Myocyte (in vitro differentiated cells): Measurements from ENCODE around the gene CHD9. TPM values are rescaled to one million over a fixed set of nuclear protein-coding genes. Genes with fewer than 3 reads are reported as not detected.

Experiments
- DNase-seq: peaks from one replicate; pipeline ENCODE4 v3.0.0-alpha.2; 2012; ENCODE audit warnings: low read depth
- total RNA-seq: library from RNA; depleted of rRNA; stranded (reverse); fragments of >200 nt; gene quantifications from 2 replicates; pipeline ENCODE4 v1.2.3, GENCODE V29; 2014

Gene CHD9
- total RNA-seq, 1 donor from 2014 or later = 42.1 TPM

DNA sequence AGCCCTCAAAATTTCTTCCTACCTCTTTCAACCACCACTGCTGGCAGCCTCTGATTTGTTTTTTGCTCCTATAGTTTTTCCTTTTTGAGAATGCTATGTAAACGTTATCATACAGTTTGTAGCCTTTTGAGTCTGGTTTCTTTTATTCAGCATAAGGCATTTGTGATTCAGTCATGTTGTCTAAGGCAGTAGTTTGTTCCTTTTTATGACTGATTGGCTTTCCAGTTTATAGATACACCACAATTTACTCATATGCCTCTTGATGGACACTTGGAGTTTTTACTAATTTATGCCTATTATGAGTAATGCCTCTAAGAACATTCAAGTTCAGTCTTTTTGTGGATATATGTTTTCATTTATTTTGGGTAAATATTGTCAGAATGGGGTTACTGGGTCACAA, 136.6 kb downstream of the CHD9 start:
- no peak for DNase-seq

DNA sequence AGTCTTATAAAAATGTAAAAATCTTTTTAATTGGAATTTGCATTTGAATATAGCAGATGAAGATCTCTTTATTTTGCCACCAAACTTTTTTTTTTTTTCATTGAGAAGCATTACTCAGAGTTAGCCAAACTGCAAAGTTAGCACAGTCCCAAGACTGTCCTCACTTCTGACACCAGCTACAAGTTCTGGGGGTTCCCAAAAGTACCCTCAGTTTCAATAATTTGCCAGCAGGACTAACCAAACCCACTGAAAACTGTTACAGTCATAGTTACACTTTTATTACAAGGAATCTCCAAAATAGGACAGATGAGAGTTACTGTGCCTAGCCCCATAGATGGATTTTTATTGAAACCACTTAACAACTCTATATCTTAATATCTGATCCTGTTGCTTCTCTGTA, 144.1 kb downstream of the CHD9 start:
- no peak for DNase-seq

DNA sequence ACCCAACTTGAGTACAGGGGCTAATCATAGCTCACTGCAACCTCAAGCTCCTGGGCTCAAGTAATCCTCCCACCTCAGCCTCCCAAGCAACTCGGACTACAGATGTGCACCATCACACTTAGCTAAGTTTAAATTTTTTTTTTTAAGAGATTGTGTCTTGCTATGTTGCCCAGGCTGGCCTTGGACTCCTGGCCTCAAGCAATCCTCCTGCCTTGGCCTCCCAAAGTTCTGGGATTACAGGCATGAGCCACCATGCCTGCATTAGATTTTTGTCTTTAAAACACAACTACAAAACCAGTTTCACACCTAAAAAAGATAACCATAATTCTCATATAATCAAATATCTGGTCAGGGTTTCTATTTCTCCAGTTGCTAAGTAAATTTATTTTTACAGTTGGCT, 147.1 kb downstream of the CHD9 start:
- DNase-seq = no peak

DNA sequence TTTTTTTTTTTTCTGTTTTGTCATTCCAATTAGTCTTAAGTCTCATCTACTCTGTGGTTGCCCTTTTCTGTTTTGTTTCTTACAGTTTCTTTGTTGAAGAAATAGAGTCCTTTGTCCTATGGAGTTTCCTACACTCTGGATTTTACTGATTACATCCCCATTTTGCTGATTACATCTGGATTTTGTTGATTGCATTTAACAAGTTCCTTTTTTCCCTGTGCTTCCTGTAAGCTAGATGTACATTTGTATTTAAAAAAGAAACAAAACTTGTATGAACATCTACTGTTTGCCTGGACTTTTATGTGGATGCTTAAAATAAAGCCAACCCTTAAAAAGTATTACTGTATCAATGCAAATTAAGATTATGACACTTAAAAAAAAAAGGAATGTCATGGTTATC, 147.6 kb downstream of the CHD9 start:
- DNase-seq = no peak

DNA sequence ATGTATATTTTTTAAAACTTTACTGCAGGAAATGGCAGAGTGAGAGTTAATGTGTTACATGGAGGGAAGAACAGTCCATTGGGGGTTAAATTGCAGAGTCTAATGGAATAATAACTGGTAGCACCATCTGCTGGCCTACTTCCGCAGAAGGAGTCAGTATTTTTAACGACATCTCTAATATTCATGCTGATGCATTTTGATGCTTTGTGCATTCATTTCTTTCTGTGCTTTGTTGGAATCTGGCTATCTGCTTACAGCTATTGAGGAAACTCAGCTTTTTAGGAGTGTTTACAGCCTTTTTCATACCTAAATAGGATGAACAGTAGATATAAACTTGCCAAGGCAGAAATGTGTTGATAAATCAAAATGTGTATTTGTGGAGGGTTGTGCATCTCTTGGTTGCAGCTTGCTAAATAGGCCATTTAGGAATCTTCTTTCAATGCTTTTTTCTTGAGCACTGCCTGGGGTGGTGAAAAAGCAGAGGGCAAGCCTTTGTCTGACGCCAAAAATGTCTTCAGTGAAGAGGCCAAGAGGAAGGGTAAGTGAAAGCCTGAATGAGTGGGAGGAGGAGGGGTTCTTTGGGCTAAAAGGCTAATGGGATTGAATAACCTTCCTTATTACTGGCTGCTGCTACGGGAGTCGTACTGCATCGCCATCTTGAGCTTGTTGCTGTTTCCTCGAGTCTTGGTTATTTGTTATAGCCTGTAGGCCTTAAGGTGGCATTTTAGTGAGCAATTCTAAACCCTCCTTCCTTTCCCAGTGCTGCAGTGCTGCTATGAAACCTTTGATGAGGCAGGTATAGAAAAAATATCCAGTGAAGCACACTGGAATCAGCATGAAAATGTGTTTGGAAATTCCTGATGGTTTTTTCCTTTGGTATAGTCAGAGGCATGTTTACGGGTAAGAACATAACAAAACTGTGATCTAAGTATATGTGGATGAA, 153.3 kb downstream of the CHD9 start:
- DNase-seq = peak; percentile 88

DNA sequence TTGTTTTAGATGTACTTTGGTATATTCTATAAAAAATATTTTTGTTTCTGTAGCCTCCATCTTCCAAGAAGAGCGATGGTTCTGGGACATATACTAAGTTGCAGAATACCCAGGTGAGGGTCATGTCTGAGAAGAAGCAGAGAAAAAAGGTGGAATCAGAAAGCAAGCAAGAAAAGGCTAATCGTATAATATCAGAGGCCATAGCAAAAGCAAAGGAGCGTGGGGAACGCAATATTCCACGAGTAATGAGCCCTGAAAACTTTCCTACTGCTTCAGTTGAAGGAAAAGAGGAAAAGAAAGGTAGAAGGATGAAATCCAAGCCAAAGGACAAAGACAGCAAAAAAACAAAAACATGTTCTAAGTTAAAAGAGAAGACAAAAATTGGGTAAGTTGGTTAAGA, 154.6 kb downstream of the CHD9 start:
- no peak for DNase-seq

DNA sequence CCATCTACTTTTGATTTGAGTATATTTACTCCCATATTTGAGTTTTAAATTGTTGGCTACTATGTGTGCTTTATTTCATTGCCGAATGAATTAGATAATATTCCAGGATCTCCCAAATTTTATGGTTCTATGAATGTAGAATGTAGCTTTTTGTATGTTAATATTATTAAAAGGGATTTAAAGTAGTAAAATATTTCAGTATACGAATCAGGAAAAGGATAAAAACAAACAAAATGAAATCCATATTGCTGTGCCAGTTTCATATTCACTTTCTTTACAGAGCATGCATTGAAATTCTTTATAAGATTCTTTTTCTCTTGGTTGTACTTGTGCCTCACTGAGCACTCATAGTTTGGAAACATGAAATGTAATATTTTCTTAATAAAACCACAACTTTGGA, 155.1 kb downstream of the CHD9 start:
- DNase-seq = no peak

DNA sequence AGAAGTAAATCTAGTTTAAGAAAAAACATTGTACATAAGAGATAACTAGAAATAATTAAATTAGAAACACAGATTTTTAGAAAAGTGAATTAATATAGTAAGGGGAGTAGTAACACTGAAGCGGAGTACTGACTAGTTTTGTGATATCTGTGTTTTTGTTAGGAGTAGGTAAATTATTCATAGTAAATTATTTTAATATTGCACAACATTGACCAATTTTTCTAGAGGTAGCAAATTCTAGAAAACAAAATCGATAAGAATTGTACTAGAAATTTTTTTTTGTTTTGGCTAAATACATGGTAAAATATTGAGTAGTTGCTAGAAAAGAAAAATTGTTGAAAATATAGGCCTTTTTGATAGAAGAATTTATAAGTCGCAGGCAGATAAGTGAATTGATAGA, 156.5 kb downstream of the CHD9 start:
- DNase-seq = no peak

DNA sequence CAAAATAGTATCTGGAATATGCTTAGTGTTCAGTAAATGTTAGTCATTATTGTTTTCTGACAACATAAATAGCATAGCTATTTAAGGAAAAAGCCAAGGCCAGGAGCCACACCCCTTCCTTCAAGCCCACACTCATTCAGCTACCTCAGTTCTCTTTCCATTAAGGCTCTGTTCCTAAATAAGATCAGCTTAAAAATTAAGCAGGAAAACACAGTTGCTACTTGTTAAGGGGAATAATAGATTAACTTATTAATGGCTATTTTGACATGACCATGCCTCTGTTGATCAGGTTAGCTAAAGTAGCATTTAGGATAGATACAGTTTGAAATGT, 158.1 kb downstream of the CHD9 start:
- peak; percentile 27 for DNase-seq

DNA sequence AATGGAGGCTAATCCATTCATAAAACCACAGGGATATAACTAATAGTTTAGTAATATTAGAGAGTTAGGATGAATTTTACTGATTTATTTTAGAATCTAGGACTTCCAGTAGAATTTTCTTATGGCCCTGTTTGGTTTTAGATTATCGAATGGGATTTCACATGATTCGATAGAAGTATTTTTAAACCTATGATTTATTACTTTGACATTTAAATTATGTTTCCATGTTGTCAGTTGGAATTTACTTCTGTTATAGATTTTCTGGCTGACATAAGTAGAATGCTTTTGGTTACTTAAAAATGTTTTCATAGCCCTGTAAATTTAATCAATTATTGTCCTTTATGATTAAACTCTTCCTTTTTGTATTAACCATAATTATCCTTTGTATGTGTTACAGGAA, 158.8 kb downstream of the CHD9 start:
- no peak for DNase-seq

DNA sequence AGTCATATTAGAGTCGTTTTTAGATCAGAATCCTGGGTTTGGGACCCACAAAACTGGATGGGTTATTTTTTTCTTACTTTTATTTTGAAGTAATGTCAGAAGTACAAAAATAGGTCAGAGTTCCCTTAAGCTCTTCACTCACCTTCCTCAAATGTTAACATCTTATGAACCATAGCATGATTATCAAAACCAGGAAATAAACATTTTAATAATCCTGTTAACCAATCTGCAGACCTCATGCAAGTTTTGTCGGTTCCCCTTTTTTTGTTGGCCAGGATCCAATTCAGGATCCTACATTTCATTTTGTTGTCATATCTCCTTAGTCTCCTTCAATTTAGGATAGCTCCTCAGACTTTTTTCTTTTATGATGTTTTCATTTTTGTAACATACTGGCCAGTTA, 162.0 kb downstream of the CHD9 start:
- DNase-seq = no peak

DNA sequence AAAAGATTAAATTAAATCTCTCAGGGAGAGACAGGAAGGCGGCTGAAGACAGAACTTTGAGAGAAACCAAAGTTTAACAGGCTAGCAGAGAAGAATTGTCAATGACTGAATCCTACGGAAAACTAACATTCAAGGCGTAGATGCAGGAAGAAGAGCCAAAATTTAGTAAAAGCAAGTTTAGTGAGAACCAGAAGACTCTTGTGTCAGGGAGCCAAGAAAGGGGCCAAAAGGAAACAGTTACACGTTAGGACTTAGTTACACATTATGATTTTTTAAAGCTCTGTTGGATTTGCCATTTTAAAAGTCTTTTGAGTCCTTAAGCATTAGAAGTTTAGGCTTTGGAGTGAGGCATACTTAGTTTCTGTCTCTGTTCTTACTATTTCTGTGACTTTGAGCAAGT, 164.6 kb downstream of the CHD9 start:
- no peak for DNase-seq

DNA sequence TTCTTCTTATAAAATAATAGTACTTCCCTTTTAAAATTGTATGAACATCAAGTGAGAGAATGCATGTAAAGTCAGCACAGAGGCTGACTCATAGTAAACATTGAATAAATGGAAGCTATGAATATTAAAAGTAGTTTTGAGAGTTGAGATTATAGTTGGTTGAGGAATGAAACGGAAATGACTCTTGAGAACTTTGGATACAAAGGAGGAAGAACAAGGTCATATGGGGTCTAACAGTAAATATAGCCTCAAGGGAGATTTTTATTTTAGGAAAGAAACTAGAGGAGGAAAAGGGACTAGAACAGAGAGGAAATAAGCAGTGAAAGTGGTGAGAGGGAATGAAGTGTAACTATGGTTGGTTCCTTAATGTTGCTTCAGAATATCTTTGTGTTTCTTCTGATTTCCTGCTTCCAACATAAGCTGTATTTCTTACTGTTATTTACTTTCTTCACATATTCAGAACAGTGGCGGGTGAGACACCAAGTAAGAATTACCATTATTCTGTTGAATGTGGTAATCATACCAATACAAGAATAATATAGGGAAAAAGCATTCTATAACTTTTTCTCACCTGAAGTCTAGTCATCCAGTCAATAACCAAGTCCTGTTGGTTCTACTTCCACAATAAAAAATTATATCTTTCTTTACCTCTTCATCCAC, 165.1 kb downstream of the CHD9 start:
- DNase-seq = no peak

DNA sequence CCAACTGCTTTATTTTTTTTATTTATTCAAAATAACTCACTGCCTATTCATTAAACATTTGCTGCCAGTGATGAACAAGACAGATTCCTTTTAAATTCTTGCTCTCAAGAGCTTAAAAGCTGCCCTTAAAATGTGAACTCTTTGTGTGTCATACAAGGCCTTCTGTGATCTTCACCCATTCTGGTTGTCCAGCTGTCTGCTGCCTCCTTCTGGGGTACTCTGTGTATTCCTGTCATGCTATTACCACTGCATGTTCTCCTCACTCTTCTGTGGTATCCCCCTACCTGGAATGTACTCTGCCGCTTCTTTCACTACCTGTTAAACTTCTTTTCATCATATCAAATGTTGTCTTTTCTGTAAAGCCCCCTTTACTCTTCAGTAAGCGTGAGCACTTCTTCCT, 165.8 kb downstream of the CHD9 start:
- DNase-seq = peak; percentile 41

DNA sequence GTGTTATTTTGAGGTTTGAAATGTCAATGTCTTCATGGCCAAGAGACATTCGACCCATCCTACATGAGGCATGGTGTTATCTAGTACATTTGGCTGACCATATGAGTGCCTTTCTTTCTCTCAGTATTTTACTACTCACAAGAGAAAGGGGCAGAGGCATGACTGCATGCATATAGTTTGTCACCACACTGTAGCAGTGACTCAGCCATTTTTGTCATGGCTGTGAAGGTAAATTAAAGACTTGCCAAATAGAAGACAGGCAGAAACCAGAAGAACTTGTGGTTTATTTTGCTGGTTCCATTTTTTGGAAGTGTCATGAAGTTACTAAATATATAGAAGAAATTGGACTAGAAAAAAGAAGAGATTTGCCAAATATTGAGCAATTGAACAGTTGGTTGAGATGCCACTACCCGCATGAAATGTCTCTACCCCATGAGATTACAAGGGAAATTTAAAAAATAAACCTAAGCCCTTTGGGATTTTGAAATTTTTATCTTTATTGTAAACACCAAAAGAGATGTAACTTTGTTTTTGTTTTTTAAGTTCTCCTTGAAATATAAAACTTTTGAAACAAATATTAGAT, 170.3 kb downstream of the CHD9 start:
- DNase-seq = peak; percentile 41

DNA sequence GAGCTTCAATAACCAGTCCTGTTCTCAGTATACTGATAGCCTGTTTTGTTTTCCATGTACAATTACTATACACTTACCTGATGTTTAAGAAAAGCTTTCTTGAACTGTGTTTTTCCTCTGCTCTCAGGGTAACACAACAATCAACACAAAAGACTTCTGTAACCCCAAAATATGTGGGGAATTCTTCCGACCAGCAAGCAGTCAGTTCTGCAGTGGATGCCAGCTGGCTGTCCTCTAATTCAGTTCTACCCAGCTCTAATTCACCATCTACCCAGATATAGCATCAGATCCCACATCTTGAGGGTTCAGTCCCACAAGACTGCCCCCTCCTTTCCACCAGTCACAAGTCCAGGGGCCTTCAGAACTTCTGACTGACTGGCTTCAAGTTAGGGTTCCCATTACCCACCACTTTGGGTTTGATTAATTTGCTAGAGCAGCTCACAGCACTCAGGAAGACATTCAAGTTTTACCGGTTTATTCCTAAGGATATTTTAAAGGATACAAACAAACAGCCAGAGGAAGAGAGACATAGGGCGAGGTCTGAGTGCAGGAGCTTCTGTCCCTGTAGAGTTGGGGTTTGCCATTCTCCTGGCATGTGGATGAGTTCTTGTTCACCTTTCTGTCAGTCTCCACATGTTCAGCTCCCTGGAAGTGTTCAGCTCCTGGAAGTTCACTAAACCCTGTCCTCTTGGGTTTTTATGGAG, 178.2 kb downstream of the CHD9 start:
- DNase-seq = peak; percentile 44

DNA sequence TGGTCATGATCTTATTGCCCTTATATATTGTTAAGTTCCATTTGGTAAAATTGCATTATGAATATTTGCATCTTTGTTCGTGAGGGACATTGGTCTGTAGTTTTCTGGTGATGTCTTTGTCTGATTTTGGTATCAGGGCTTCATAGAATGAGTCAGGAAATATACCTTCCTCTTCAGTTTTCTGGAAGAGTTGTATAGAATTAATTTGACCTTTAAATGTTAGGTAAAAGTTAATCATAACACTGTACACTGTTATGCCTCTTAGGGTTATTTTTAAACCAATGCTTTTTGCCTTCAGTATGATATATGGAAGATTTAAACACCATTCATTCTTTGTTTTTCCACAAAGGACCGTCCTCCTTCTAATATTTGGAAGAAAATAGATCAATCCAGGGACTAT, 180.0 kb downstream of the CHD9 start:
- no peak for DNase-seq

DNA sequence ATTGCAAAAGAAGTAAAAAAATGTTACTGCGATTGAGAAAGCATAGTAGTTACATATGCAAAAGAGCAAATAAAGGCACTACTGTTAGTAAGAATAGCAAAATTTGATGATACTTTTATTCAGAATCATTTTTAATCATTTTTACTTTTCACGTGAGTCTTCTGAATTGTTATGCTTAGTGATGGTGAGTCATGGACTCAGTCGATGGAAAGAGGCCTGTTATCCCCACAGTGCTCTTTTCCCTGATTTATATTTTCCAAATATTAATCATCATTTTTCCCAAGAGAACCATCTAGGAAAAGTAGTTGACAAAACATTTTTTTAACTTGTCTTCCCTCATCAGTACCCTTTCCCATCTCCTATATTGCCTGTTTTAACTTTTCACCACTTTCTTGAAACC, 181.1 kb downstream of the CHD9 start:
- DNase-seq = no peak

DNA sequence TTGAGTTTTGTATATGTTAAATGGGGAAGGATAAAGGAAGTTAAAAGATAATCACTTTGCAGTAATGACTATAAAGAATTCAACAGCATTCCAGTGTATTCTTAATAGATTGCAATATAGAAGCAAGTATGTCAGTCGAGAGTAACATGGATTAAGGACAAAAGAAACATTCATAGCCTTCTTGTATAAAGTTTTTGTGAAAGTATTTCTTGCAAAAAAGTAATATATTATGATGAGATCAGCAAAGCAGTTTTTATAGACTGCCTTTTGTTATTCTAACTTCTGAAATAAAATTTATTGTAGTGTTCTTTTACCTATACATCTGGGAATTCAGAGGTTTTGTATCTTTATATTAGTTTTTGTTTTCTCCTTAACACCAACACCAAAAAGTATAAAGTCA, 194.5 kb downstream of the CHD9 start:
- no peak for DNase-seq

DNA sequence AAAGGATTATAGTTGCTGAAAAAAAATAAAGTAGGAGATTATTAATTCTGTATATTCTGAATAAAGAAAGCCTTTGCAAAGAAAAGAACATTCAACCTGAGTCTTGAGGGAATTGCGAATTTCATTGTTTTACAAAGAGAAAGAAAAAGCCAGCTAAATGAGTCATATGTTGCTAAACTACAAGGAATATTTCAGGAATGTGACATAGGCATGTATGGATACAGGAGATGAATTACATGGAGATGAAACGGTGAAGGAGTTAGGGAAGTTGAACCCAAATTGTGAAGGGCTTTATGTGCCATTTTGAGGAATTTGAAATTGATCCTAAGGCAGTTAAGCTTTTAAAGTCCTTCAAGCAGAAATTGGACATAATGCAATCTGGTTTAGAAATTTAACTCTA, 202.2 kb downstream of the CHD9 start:
- peak; percentile 6 for DNase-seq

DNA sequence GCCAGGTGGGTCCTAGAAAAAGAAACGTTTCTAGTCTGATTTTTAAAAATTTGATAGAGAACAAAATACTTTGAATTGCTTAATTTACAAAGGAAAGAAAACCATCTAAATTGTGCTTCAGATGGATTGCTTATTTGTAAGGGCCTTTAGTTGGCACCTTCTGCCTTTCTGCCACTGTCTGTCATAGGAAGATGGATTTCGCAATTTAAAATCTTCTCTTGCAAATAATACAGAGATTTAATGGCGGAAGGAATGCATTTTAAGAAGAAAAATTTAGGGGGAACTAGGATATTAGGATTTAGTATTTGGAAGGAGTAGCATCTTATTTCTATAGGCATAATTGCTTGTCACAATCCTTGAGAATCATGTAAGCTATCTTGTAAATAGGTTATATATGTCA, 204.0 kb downstream of the CHD9 start:
- DNase-seq = no peak

DNA sequence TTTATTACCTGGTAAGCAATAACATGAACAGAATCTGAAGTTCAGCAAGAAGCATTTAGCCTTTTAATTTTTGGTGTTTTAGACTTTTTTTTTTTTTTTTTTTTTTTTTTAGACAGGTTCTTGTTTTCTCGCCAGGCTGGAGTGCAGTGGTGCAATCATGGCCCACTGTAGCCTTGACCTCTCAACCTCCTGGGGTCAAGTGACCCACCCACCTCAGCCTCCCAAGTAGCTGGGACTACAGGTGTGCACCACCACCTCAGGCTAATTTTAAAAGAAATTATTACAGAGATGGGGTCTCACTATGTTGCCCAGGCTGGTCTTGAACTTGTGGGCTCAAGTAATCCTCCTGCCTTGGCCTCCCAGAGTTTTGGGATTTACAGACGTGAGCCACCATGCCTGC, 206.5 kb downstream of the CHD9 start:
- no peak for DNase-seq
